Measurements from ENCODE around the gene LBH.

The LBH gene

GRCh38 chr2:30239308-30239985 lies 8.1 kb downstream of the LBH start:
- Mint-ChIP-seq H3K27me3 (ENCODE audit: low read depth, poor library complexity) (no peaks in the 10 kb centered on the region), H3K4me3 (peak overlapping the region; percentile 6), H3K4me1 (peaks cover 49% of the 10 kb centered on the region), H3K36me3 (ENCODE audit: low read depth) (peaks cover 53% of the 10 kb centered on the region), H3K27ac (no peak overlapping the region), H3K9me3 (no peaks in the 10 kb centered on the region)
- TF ChIP-seq, protein P1, sequence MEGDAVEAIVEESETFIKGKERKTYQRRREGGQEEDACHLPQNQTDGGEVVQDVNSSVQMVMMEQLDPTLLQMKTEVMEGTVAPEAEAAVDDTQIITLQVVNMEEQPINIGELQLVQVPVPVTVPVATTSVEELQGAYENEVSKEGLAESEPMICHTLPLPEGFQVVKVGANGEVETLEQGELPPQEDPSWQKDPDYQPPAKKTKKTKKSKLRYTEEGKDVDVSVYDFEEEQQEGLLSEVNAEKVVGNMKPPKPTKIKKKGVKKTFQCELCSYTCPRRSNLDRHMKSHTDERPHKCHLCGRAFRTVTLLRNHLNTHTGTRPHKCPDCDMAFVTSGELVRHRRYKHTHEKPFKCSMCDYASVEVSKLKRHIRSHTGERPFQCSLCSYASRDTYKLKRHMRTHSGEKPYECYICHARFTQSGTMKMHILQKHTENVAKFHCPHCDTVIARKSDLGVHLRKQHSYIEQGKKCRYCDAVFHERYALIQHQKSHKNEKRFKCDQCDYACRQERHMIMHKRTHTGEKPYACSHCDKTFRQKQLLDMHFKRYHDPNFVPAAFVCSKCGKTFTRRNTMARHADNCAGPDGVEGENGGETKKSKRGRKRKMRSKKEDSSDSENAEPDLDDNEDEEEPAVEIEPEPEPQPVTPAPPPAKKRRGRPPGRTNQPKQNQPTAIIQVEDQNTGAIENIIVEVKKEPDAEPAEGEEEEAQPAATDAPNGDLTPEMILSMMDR (IDR thresholded peaks at IDR 0.05): peak; percentile 86
- DNase-seq: peak; percentile 75

DNA sequence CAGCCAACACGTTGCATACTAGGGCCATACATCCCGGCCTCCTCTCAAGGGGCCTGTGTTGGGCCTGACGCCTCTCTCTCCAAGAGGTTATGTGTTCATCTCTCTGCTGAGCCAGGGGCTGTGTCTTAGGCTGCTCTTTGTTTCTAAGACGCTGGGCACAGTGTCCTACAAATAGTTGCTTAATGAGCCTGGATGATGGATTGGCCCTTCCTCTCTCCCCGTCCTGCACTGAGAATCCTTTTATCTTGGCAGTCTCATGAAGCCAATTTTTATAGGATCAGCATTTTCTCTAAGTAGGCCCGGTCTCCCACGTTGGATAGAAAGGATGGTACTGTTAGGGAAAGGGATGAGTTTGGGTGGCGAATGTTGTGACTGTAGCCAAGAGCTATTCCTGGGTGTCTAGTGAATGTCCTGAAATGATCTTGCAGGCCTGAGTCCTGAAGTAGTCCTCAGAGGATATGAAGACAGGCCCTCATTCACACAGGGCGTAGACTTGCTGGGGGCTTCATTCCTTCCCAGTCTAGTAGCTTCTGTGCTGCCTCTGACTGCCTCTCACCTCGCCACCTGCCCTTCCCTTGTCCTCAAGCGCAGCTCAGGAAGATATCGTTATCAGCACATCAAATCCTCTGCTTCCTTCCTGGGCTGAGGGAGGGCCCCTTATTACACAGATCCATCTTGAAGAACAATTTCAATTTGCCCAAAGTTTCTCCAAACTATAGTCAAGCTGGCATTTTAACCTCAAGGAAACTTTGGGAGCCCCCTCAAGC lies 8.8 kb downstream of the LBH start:
- Mint-ChIP-seq H3K36me3 (ENCODE audit: low read depth) (peaks cover 50% of the 10 kb centered on the region), H3K4me3 (peak overlapping the region; percentile 6), H3K9me3 (no peaks in the 10 kb centered on the region), H3K27me3 (ENCODE audit: low read depth, poor library complexity) (no peaks in the 10 kb centered on the region), H3K4me1 (peaks cover 46% of the 10 kb centered on the region), H3K27ac (no peak overlapping the region)
- no peak for DNase-seq
- TF ChIP-seq, protein P1 (IDR thresholded peaks at IDR 0.05): no peak

DNA sequence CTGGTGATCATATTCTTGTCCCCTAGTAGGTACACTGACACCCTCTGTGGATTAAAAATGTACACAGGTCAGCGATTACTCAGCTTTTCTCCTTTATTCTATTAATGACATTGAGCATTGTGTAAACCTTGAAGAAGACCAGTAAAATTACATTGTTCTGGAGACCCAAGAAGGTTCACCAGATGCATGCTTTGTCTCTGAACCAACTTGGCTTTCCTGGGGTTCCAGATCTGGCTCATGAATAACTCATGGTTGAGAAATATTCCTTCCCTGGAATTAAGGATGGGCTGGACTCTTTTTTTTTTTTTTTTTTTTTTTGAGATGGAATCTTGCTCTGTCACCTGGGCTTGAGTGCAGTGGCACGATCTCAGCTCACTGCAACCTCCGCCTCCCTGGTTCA lies 11.9 kb downstream of the LBH start:
- H3K4me1 Mint-ChIP-seq: peaks cover 22% of the 10 kb centered on the region
- TF ChIP-seq, protein P1 (IDR thresholded peaks at IDR 0.05): no peak
- H3K9me3 Mint-ChIP-seq: peaks cover 9% of the 10 kb centered on the region
- H3K27me3 Mint-ChIP-seq (ENCODE audit: low read depth, poor library complexity): no peaks in the 10 kb centered on the region
- no peak overlapping the region for H3K4me3 Mint-ChIP-seq
- H3K27ac Mint-ChIP-seq: no peak overlapping the region
- peaks cover 55% of the 10 kb centered on the region for H3K36me3 Mint-ChIP-seq (ENCODE audit: low read depth)
- no peak for DNase-seq

- TF ChIP-seq, protein P1 (IDR thresholded peaks at IDR 0.05): no peak
- H3K27ac Mint-ChIP-seq: no peak overlapping the region
- peaks cover 7% of the 10 kb centered on the region for H3K4me1 Mint-ChIP-seq
- peaks cover 2% of the 10 kb centered on the region for H3K27me3 Mint-ChIP-seq (ENCODE audit: low read depth, poor library complexity)
- peaks cover 9% of the 10 kb centered on the region for H3K9me3 Mint-ChIP-seq
- peaks cover 40% of the 10 kb centered on the region for H3K36me3 Mint-ChIP-seq (ENCODE audit: low read depth)
- H3K4me3 Mint-ChIP-seq: no peak overlapping the region
- DNase-seq: no peak
Observed at GRCh38 chr2:30245364-30245763, 14.0 kb downstream of the LBH start.

DNA sequence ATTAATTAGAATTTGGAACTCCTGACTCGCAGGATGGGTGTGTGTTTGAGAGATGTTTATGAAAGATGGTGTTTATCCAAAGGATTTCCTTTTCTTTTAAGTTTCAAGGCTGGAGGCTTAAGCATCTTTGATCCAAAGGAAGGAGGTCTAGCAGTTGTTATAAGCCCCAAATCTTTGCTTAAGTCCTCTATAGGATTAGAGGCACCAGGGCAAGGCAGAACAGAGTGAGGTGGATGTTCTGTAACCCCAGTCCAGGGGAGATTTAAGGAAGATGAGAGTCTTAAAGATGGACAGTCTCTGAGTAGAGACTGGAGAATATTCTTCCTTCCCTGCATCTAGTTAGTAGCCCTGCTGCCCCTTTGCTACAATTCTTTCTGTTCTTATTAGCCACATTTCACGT lies 17.5 kb downstream of the LBH start:
- no peak for DNase-seq
- TF ChIP-seq, protein P1 (IDR thresholded peaks at IDR 0.05): no peak
- peaks cover 2% of the 10 kb centered on the region for H3K27me3 Mint-ChIP-seq (ENCODE audit: low read depth, poor library complexity)
- H3K4me1 Mint-ChIP-seq: peaks cover 25% of the 10 kb centered on the region
- peaks cover 35% of the 10 kb centered on the region for H3K36me3 Mint-ChIP-seq (ENCODE audit: low read depth)
- no peak overlapping the region for H3K27ac Mint-ChIP-seq
- H3K9me3 Mint-ChIP-seq: peaks cover 9% of the 10 kb centered on the region
- no peak overlapping the region for H3K4me3 Mint-ChIP-seq

Data from nephron progenitor cell (in vitro differentiated cells).